ENCODE results near the gene RPS6KA2. TPM values are rescaled to one million over a fixed set of nuclear protein-coding genes. Genes with fewer than 3 reads are reported as not detected.
"Not testable (repeated sequence)": the region's sequence is repeated elsewhere in the genome, so short reads cannot be mapped to it uniquely, and the experiment has no call there.

RPS6KA2 gene
- total and polyA plus RNA-seq, 9 donors = 24.4 to 75.5 (median 48.1) TPM

GRCh38 chr6:166364456-166364855 is 262.6 kb downstream of the RPS6KA2 start:
- DNase-seq = no peak
- WGBS, 3 donors = 72 to 85% (median 73%) methylated on average over 7 of the region's 7 CpGs
- Histone ChIP-seq H3K27me3 (no peaks in the 10 kb centered on the region), H3K27ac (no peak overlapping the region), H3K9me3 (no peaks in the 10 kb centered on the region), H3K4me1 (ENCODE audit: insufficient read depth) (no peaks in the 10 kb centered on the region), H3K4me3 (no peak overlapping the region), H3K36me3 (no peaks in the 10 kb centered on the region)
- intact Hi-C loops (cut with DNase I) = no loop called here
- TF ChIP-seq CTCF (IDR thresholded peaks at IDR 0.05) (no peak), EP300 (IDR thresholded peaks at IDR 0.05) (no peak), POLR2A (IDR thresholded peaks at IDR 0.05) (no peak)

- H3K27ac ChIP-seq; H3K9me3 ChIP-seq; DNase-seq; H3K27me3 ChIP-seq; intact Hi-C loops (cut with DNase I); H3K36me3 ChIP-seq; H3K4me1 ChIP-seq (ENCODE audit: insufficient read depth); H3K4me3 ChIP-seq: not testable (repeated sequence)
- 90 to 97% (median 97%) methylated on average over 4 of the region's 4 CpGs for WGBS, 3 donors
Measured at GRCh38 chr6:166362427-166362826, 264.6 kb downstream of the RPS6KA2 start.

GRCh38 chr6:166361077-166361429 is 266.0 kb downstream of the RPS6KA2 start:
- Histone ChIP-seq H3K27me3 (no peaks in the 10 kb centered on the region), H3K4me3 (no peak overlapping the region), H3K27ac (no peak overlapping the region), H3K4me1 (ENCODE audit: insufficient read depth) (no peaks in the 10 kb centered on the region), H3K9me3 (no peaks in the 10 kb centered on the region), H3K36me3 (no peaks in the 10 kb centered on the region)
- DNase-seq = no peak
- intact Hi-C loops (cut with DNase I) = no loop called here
- WGBS, 3 donors = 86 to 95% (median 91%) methylated on average over 3 of the region's 3 CpGs
- no peak for TF ChIP-seq POLR2A (IDR thresholded peaks at IDR 0.05)
- no peak for TF ChIP-seq CTCF (IDR thresholded peaks at IDR 0.05)
- no peak for TF ChIP-seq EP300 (IDR thresholded peaks at IDR 0.05)

GRCh38 chr6:166360243-166361076 is 266.6 kb downstream of the RPS6KA2 start:
- H3K27me3 ChIP-seq = no peaks in the 10 kb centered on the region
- no peaks in the 10 kb centered on the region for H3K36me3 ChIP-seq
- no peak for TF ChIP-seq POLR2A (IDR thresholded peaks at IDR 0.05)
- TF ChIP-seq EP300 (IDR thresholded peaks at IDR 0.05) = no peak
- no peak for TF ChIP-seq CTCF (IDR thresholded peaks at IDR 0.05)
- DNase-seq = no peak
- no peaks in the 10 kb centered on the region for H3K4me1 ChIP-seq (ENCODE audit: insufficient read depth)
- intact Hi-C loops (cut with DNase I) = no loop called here
- no peaks in the 10 kb centered on the region for H3K9me3 ChIP-seq
- no peak overlapping the region for H3K27ac ChIP-seq
- H3K4me3 ChIP-seq = no peak overlapping the region
- WGBS, 3 donors = 65 to 70% (median 68%) methylated on average over 8 of the region's 8 CpGs

MicroRNA genes within 50 kb of the gene (microRNA counts, 767-probe panel; counts per million panel counts)
- 530 counts per million, percentile 78 among the panel's probes with 10 or more counts for microRNA hsa-miR-1913

Small RNA genes lying within 50 kb of the gene (microRNA-seq; reads per million reads assigned to microRNA genes)
- 0 to 0.32 (median 0.18) reads per million in 3 donors for gene MIR1913

Small RNA genes lying within 50 kb of the gene (small RNA-seq; reads per million reads assigned to genes)
- gene MIR1913 = not detected

Other genes starting within 250 kb of the RPS6KA2 start
- 10 to 100 TPM; 34.1 to 46.7 (median 37.6) TPM for gene MPC1, start 244.3 kb downstream of the RPS6KA2 start, total RNA-seq
- 10 to 100 TPM; 61.2 to 82.6 TPM for gene MPC1, start 244.3 kb downstream of the RPS6KA2 start, polyA plus RNA-seq
- 1 to 10 TPM in 6 of 7 donors, under 1 TPM in 1; 0.91 to 6.4 (median 1.8) TPM for gene RAMACL, start 40.6 kb downstream of the RPS6KA2 start, total RNA-seq
- under 1 TPM; 0.16 to 0.20 TPM for gene RAMACL, start 40.6 kb downstream of the RPS6KA2 start, polyA plus RNA-seq